Left ventricle myocardium inferior (tissue), 1 donor: ENCODE data around the gene PIP5K1C. TPM values are rescaled to one million over a fixed set of nuclear protein-coding genes. Genes with fewer than 3 reads are reported as not detected.

Experiments used
- DNase-seq: peaks from one replicate; pipeline ENCODE4 v3.0.0-alpha.2; 2020
- H3K27ac ChIP-seq: fragments of 200-600 bp; replicated peaks from 2 replicates; pipeline ENCODE4 v1.8.0; 2021
- H3K27me3 ChIP-seq: fragments of 200-600 bp; 2 replicates; pipeline ENCODE4 v1.8.0; 2021; ENCODE audit warnings: low read depth
- H3K36me3 ChIP-seq: fragments of 200-600 bp; 2 replicates; pipeline ENCODE4 v1.8.0; 2021
- H3K4me1 ChIP-seq: fragments of 200-600 bp; 2 replicates; pipeline ENCODE4 v1.8.0; 2021
- H3K4me3 ChIP-seq: fragments of 200-600 bp; 2 replicates; pipeline ENCODE4 v1.8.0; 2021; ENCODE audit warnings: mild to moderate bottlenecking, moderate library complexity
- H3K9me3 ChIP-seq: fragments of 200-600 bp; replicated peaks from 2 replicates; pipeline ENCODE4 v1.8.0; 2021
- CTCF ChIP-seq: fragments of 200-600 bp; IDR thresholded peaks from 2 replicates; pipeline ENCODE4 v1.8.0; 2021; ENCODE audit warnings: antibody characterized with exemption, mild to moderate bottlenecking, borderline replicate concordance
- intact Hi-C: fragments of 100-400 bp; cut with micrococcal nuclease; formaldehyde crosslinking; loops from one replicate; pipeline ENCODE4 v1.11.0; 2022
- total RNA-seq: library from RNA; stranded (reverse); fragmentation: NEBNext Ultra II Directional; extraction: Animal tissue kit (Norgen Biotek cat#: 25700); gene quantifications from one replicate; pipeline ENCODE4 v1.2.1, GENCODE V29; 2021
- donor health status: DM: no; HTN: yes; CAD: no; lungs with severe emphysema.

The PIP5K1C gene
- total RNA-seq, 1 donor from 2014 or later, result 31.6 TPM

DNA sequence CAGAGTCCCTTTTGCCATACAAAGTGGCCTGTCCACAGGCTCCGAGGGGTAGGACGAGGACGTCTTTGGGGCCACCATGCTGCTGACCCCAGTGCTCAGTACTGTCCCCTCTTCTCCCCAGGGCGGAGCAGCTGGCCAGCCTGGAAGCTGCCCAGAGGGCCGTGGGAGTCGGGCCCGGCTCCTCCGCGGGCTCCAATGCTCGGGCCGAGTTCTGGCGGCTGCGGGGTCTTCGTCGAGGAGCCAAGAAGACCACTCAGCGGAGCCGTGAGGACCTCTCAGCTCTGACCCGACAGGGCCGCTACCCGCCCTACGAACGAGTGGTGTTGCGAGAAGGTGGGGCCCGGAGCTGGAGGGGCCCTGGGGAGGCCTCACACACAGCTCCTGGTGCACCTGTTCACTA lies 40.2 kb upstream of the PIP5K1C start:
- Histone ChIP-seq H3K4me1 (no peaks in the 10 kb centered on the region), H3K4me3 (no peak overlapping the region), H3K36me3 (no peaks in the 10 kb centered on the region), H3K9me3 (no peaks in the 10 kb centered on the region), H3K27me3 (peaks cover 20% of the 10 kb centered on the region), H3K27ac (no peak overlapping the region)
- no peak for TF ChIP-seq CTCF
- no peak for DNase-seq
- intact Hi-C loops, result no loop called here

DNA sequence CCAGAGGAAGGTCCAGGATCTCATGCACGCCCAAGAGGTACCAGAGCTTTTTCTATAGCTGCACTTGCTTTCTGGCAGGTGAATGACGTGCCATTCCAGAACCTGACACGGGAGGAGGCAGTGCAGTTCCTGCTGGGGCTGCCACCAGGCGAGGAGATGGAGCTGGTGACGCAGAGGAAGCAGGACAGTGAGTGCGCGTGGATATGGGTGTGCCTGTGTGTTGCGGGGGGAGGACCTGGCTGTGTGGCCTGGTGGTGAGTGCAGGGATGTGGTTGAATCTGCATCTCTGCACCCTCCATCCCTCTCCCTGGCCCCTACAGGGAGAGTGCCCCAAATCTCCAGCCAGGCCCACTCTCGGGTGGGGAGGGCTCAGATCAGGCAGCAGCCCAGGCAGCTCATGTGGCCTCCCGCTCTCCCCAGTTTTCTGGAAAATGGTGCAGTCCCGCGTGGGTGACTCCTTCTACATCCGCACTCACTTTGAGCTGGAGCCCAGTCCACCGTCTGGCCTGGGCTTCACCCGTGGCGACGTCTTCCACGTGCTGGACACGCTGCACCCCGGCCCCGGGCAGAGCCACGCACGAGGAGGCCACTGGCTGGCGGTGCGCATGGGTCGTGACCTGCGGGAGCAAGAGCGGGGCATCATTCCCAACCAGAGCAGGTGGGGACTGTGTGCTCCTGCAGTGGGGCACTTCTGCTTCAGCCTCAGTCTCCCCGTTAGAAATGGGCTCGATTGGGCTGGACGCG lies 38.4 kb upstream of the PIP5K1C start:
- no peak for TF ChIP-seq CTCF
- H3K4me3 ChIP-seq, result no peak overlapping the region
- no peak for DNase-seq
- H3K4me1 ChIP-seq, result no peaks in the 10 kb centered on the region
- peaks cover 37% of the 10 kb centered on the region for H3K27me3 ChIP-seq
- no peaks in the 10 kb centered on the region for H3K9me3 ChIP-seq
- intact Hi-C loops, result no loop called here
- H3K27ac ChIP-seq, result no peak overlapping the region
- no peaks in the 10 kb centered on the region for H3K36me3 ChIP-seq

DNA sequence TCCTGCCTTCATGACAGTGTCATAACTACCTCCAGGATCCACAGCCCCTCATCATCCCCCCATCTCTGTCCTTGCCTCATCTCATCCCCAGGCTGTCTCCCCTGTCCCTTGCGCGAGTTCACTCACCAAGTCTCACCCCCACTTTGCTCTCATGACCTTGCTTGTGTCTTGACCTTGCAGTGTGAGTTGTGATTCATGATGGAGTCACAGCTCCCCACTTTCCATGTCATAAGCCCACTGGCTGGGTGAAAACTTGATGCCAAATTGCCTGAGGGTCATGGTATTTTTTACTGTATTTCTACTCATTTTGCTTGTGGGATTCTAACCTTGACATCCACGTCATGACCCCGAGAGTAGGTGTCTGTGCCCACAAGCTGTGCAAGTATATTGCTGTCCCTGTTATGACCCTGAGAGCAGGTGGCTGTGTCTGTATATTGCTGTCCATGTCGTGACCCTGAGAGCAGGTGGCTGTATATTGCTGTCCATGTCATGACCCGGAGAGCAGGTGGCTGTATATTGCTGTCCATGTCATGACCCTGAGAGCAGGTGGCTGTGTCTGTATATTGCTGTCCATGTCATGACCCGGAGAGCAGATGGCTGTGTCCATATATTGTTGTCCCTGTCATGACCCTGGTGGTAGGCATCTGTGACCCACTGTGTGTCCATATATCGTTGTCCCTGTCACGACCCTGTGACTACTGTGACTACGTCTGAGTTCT lies 37.4 kb upstream of the PIP5K1C start:
- DNase-seq, result no peak
- H3K27ac ChIP-seq, result no peak overlapping the region
- no peak overlapping the region for H3K4me3 ChIP-seq
- H3K27me3 ChIP-seq, result peaks cover 39% of the 10 kb centered on the region
- TF ChIP-seq CTCF, result no peak
- intact Hi-C loops, result no loop called here
- H3K4me1 ChIP-seq, result no peaks in the 10 kb centered on the region
- H3K36me3 ChIP-seq, result no peaks in the 10 kb centered on the region
- no peaks in the 10 kb centered on the region for H3K9me3 ChIP-seq

- TF ChIP-seq CTCF, result no peak
- intact Hi-C loops, result no loop called here
Measured at GRCh38 chr19:3736106-3736724, 35.9 kb upstream of the PIP5K1C start.

GRCh38 chr19:3734310-3734600 lies 34.0 kb upstream of the PIP5K1C start:
- Histone ChIP-seq H3K4me1 (no peaks in the 10 kb centered on the region), H3K9me3 (peaks cover 1% of the 10 kb centered on the region), H3K36me3 (no peaks in the 10 kb centered on the region), H3K27me3 (peaks cover 39% of the 10 kb centered on the region), H3K27ac (no peak overlapping the region), H3K4me3 (no peak overlapping the region)
- no peak for DNase-seq
- no peak for TF ChIP-seq CTCF
- intact Hi-C loops, result no loop called here

More at GRCh38 chr19:3736106-3736724, 35.9 kb upstream of the PIP5K1C start:
- Histone ChIP-seq H3K4me3 (no peak overlapping the region), H3K36me3 (no peaks in the 10 kb centered on the region), H3K27me3 (peaks cover 39% of the 10 kb centered on the region), H3K4me1 (no peaks in the 10 kb centered on the region), H3K27ac (no peak overlapping the region), H3K9me3 (no peaks in the 10 kb centered on the region)
- no peak for DNase-seq
